Left kidney (tissue), 1 donor: ENCODE measurements around the gene EPAS1. TPM values are rescaled to one million over a fixed set of nuclear protein-coding genes. Genes with fewer than 3 reads are reported as not detected.

Source experiments
- polyA plus RNA-seq: library from polyadenylated mRNA; unstranded; fragments of 120-200 nt; gene quantifications from one replicate; pipeline ENCODE4 v1.2.1, GENCODE V29; 2013; ENCODE audit not compliant: insufficient read length

Gene EPAS1
- polyA plus RNA-seq, 1 donor, result 40.7 TPM

Other genes with a start within 250 kb of the EPAS1 start
- not detected for gene TMEM247, start 182.2 kb downstream of the EPAS1 start, polyA plus RNA-seq
- 76.6 TPM for gene RHOQ, start 245.1 kb downstream of the EPAS1 start, polyA plus RNA-seq
- gene ATP6V1E2, start 245.2 kb downstream of the EPAS1 start, polyA plus RNA-seq, result 5.0 TPM